Measurements from ENCODE around the gene FAM72B.
"Not testable (repeated sequence)": the region's sequence is repeated elsewhere in the genome, so short reads cannot be mapped to it uniquely, and the experiment has no call there.

Gene FAM72B

DNA sequence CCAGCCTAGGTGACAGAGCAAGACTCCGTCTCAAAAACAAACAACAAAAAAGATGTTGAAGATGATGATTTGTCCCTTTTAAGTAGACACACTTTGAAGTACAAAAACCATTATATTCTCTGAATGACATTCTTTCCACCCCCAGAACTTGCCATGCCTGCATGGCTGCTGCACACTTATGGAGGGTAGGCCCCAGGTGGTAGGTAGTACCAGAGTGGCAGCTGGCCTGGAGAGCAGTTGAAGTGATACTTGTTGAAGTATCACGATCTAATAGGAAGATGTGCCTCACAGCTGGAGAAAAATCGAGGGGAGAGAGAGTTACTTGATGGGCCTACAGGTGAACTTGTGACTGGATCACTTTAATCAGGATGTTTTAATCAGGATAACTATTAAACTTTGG lies 15.6 kb upstream of the FAM72B start:
- DNase-seq: not testable (repeated sequence)

DNA sequence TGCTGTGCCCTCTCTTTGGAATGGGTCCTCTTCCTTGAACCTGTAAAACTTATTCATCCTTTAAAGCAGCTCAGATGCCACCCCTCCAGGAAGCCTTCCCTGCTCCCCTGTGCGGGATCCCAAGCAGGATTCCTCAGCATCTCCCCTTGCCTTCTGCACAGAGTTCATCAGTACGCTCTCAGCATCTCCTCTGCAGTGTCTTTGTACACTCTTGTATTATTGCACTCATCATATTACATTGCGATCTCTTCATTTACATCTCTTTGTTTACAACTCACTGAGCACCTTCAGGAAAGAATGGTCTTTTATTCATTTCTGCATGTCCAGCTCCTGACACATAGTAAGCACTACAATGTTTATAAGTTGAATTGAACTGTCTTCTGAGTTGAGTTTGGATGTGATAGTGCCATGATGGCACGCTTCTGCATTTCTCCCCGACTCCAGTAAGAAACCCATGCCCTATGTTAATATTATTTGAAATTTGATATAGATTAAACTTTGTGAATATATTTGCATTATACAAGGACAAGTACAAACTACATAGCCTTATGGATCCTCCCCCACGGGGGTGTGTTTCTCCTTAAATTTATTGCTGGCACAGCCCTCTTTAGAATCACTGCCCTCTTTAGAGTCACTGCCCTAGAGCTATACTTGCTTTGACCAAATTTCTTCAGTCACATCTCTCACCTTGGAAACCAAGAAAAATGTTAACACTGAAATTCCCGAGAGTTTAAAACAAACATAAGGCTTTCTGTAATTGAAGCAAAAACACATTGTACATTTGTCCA lies 13.1 kb upstream of the FAM72B start:
- DNase-seq: not testable (repeated sequence)

DNA sequence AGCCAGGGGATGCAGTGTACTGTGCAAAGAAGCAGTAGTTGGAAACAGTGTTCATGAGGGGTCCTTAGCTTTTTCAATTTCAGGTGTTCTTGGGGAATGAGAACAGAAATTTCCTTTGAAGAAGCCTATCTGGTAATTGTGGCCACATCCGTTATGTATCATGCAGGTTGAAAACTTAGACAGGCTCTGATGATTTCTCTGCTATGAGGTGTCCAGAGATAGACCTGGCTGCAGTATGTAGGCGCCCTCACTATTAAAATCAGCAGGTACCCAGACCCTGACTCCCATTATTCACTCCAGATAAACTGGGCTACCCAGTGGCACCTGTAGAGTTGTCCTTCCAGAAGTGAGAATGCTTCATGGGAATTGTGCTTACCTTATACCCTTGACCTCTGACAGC lies 8.4 kb upstream of the FAM72B start:
- DNase-seq: not testable (repeated sequence)

DNA sequence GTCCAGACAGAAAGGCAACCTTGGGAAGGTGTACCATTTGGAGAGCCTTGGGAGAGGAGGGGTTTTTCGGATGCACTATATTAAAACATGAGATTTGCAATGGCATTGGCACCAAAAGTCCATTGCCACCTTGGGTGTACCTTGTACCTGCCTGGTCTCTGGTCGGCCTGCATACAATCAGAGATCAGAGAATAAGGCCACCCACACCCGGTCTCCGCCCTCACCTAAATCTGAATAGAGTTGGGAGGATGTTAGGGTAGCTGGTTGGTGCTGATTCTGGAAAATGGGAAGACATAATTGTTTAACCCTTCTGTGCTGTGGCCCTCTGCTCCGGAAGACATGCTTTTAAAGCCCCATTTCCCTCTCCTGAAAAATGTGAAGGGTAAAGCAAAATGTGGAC lies 3.8 kb upstream of the FAM72B start:
- DNase-seq: not testable (repeated sequence)

DNA sequence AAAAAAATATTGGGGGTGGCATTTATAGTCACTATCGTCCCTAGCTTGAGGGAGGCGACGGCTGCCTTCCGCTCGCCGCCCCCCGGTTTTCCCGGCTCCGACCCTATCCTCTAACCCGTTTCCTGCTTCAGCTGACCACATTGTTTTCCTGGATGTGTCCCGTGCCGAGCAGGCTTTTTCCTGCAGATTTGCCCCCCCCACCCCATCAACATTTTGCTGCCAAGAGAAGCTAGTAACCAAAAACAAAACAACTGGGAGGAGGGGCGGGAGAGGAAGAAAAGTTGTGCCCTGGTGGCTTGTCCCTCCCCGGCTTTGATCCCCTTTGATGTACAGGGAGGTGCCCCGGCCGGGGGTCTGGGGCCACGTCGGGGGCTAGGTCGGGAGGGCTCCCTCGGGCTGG lies 2.1 kb upstream of the FAM72B start:
- DNase-seq: not testable (repeated sequence)

DNA sequence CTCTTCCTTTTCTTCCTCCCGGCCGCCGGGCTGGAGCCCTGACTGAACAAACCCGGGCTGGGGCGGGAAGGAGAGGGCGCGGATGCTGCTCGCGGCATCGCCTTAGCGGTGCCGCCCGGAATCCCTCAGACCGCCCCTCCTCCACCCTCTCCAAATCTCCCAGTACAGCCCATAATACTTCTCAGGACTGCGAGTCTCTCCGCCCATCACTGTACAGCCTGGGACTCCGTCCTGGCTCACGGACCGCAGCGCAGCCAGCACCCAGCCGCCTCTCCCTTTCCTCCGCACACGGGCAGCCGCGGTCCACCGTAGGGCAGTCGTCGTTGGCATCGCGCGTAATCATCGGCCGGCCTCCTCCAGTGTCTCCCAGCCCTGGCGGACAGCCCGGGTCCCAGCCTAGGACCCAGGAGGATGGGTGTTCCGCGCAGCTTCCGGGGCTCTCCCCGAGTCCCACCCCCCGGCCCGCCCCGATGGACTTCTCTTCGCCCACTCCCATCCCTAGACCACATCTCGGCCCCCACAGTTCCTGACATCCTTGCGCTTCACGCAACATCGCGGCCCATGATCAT lies 1.1 kb upstream of the FAM72B start:
- not testable (repeated sequence) for DNase-seq

DNA sequence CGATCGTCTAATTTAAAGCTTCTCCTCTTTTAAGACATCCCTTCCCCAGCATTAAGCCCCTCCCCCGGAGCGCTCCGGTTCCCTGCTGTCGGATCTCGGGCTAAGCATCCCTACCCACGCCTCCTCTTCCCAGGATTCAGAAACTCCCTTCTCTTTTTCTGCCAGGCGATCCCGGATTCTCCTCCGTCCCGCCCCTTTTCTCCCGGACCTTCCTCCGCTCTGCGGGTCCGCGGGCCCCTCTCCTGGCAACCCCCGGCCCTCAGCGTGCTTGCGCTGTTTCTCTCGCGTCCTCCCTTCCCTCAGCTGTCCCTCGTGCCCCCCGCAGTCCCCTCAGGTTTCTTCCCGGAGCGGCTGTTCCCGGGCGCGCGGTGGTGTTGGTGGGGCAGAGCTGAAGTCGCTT lies 273 bp downstream of the FAM72B start:
- DNase-seq: not testable (repeated sequence)

DNA sequence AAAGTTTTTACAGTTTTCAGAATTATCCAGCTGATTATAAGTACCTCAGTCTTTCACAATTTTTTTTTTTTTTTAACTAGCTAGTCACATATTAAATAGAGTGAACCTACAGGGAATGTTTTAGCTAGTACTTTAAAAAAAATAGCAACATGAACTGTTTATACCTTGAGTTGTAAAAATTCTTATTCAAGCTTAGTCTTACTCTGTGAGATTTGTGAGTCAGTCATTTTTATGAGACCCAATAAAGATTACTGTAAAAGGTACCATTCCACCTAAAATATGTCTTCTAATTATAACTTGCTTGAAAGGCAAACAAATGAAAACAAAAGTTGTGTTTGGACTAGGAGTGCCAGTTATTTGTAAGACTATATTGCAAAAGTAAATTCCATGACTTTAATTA lies 5.9 kb downstream of the FAM72B start:
- DNase-seq: not testable (repeated sequence)

DNA sequence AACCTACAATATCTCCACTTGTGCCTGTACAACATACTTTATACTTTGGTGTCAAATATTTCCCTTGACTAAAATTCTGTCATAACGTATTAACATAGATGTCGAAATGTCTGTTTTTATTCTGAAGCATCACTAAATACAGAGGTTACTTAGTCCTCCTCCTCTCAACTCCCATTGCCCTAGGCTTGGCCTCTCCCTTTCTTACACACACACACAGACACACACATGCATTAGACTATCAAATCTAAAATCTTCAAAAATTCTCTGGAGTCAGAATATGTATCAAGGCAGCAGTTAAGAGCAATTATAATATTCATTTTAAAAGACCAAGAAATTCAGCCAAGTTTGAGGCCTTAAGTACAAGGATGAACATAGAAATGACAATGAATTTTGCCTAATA lies 7.5 kb downstream of the FAM72B start:
- not testable (repeated sequence) for DNase-seq

DNA sequence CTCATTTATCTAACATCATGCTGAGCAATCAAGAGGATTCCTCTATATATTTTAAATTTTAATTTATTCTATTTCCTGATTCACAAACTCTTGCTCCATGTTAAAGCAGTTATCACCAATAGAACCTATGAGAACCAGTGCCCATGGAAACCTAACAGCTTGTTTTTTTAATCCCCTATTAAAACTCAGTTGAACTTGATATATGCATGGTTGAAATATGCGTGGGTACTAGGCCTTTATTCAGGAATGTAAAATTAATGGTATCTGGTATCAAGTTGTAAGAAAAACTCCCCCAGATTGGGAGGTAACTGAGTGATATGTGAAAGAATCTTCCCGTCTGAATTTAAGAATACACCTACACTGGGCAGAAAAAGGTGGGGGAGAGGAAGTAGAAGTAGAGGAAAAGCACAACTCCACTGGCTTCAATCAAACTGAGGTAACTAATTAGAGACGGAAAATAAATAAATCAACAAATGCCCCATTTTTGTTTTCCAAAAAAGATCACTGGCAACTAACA lies 15.9 kb downstream of the FAM72B start:
- DNase-seq: not testable (repeated sequence)

DNA sequence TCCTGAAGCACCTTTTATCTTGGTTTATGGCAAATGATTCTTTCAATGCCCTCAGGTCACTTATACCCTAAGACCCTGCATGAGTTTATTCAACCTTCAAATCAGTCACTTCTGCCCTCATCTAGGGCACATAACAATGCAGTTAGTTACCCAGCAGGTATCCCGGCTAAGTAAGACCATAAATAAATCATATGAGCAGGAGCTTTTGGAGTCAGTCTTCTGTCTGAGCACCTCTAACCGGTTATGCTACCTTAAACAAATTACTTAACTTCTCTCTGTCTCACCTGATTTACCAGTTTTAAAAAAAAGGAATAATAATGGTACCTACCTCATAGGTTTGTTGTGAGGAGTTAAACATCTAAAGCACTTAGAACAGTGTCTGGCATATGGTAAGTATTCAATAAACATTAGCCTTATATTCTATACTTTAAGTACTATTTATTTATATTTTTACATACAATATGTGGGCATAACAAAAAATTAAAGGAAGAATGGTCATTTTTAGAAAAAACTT lies 16.9 kb downstream of the FAM72B start:
- DNase-seq: not testable (repeated sequence)

DNA sequence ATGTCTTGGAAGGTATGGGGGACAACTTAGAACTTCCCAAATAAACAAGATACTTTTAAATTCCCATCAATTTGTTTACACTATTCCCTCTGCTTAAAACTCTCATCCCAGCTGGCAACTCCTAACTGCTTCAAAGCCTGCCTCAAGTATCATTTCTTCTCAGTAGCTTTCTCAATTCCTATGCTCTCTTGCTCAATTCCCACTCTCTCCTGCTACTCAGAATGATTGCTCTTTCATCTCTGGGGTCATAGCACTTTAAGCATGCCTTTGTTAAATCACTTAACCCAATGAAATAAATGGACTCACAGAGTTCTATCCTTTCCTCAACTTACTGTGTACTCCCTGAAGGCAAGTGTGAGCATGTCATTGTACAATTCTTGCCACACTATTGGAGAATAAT lies 18.8 kb downstream of the FAM72B start:
- DNase-seq: peak in 1 of 2 donors; percentile 12

DNA sequence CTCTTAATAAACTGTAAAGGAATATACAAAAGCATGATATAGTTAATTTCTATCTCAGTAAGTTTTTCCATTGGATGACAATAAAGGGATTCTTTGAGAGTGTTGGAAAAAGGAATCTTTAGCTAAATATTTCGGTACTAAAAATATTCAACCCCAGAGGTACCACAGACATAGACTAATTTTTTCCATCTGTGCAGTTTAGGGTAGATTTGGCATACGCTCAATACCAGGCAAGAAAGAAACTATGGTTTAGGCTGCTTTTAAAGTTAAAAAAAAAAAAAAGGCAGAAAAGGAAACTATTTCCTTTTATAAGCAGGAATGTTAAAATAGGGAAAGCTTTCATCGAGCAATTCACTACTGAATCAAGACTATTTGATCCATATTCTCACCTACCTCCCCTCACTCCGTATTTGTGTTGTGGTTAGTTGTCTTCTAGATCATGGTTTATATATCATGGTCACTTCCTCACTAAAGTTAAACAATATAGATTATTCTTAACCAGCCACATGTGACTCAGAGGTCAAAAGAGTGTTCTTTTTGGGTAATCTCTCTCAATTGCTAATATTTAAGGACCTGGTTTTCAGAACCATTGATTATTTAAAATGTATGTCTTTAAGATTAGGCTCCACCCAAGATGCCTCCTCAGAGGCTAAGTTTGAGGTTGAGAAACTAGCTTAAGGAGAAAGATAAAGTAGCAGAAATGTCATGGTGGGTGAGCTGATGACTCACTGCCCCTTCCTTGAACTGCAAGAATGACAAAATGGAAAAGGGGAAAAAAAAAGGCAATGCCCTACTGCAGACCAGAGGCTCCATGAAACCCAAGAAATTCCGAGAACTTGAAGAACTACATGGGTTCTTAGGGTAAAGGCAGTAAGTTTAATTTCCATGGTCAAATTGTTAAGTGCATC lies 20.0 kb downstream of the FAM72B start:
- DNase-seq: peak; percentile 34 to 46

DNA sequence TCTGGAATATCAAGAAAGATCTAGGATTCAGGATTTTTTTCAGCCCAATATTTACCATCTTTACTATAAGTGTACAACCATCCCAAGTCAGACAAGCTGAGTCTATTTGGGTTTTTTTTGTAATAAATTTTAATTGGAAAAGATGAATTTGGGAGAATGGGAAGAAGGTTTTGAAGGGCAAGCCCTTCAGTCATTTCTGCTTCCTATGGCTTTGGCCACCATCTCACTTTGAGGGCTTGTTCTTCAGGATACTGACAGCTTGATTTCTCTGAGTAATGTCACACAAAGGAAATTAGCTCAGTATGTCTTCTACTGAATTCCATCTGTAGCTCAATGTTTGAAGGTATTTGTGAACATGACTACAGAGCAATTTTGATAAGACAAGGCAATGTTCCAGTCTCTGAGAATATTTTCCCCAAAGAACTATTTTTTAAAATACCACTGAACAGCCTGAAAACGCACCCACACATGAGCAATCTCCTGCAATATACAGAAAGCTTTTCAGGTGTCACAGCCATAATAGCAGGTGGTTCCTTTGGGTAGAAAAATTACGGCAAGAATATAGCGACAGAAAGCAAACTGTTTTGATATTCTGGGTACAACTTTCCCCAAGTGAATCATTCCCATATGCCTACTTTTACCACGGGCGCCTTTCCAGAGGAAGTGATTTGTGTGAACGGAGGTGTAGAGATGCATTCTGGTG lies 22.8 kb downstream of the FAM72B start:
- not testable (repeated sequence) for DNase-seq

DNA sequence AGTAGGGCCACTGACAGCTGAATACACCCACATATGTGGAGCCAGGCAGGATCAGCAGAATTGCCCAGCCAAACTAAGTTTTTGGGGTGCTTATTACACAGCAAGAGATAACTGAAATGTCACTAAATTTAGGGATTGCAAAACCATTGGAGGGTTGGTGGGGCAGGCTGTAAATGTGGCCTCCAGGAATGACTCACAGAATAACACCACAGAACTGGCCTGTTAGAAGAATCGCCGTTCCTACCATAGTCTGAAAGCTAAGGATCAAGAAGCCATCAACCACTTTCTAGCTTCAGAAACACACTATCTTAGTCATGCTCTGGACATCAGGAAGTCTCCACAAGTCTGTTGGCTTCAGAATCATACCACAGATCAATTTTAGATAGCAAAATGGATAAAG lies 24.0 kb downstream of the FAM72B start:
- DNase-seq: peak in 1 of 2 donors; percentile 1

DNA sequence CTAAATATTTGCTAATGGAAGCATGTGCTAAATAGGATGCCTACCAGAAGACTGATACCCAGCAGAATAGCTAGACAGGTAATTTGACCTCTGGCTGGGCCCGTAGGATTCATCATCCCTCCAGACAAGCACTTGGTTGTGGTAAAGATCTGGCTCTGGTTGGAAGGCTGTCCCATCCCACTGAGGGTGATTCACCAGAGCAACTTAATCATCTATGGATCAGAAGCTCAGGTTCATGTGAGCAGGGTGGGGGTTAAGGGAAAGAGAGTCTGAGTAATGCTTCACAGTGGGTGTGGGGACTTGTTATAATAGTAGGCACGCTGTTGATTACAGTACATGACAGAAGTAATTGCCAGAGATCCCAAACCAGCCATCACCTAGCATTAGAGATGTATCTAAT lies 26.5 kb downstream of the FAM72B start:
- DNase-seq: not testable (repeated sequence)

DNA sequence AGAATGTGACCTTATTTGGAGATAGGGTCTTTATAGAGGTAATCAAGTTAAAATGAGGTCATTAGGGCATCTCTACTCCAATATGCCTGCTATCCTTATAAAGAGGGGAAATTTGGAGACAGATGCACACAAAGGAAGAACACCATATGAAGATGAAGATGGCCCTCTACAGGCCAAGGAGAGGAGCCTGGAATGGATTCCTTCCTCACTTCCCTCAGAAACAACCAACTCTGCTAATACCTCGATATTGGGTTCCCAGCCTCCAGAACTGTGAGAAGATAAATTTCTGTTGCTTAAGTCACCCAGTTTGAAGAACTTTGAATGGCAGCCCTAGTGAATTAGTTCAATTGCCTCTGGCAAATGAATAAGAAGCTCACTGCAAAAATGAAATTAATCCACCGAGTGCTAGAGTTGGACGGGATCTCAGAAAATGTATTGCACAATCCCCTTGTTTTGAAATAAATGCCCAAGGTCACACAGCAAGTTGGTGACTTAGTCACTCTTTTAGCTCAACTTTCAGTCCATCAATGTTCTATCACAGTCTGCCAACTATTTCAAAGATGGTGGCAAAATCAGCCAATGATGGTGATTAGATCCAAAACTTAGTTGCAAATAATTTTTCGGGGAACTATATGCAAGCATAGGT lies 27.1 kb downstream of the FAM72B start:
- not testable (repeated sequence) for DNase-seq

DNA sequence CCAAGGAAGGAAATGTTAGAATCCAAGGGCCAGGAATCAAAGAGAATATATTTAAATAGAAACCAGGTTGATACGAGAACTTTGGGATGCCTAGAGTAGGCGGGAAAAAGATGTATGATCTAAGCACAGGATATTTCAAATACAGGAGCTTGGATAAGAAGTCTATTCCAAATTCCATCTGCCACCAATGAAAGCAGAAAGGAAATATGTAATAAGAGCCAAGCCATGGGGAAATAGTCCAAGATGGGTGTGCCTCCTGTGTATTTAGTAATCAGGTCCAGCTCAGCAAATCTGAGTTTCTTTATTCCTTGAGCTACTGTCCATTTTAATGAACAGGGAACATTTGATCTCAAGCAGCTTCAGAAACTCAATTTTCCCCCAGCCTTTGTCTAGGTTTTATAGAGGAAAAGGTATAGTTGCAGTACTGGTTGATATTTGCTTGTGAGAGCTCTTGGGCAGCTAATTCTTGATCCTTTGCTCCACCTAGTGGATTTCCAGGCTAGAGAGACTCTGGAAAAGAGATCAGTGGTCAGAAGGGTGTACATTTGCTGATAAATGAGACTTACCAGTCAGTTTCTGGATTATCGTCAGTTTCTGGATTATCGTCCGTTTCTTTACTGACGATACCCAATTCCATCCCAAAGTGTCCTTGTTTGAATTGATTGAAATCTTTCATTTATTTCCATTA lies 28.3 kb downstream of the FAM72B start:
- DNase-seq: peak; percentile 15 to 33

DNA sequence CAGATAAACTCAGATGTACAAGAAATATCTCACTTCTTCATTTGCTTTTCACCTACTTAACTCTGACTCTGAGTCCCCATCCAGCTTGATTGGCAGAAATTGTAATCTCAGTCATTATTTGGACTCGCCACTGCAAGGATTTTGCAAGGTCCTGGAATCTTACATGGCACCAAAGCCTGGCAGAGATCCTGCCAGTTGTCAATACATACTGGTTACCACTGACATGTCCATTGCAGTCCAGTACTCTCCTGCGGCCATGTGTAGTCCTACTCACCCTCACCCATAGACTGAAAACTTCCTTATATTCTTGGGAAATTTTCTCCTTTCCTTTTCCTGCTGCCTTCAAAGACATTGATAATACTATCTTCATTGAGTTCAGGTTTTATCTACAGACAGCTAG lies 29.3 kb downstream of the FAM72B start:
- DNase-seq: not testable (repeated sequence)

DNA sequence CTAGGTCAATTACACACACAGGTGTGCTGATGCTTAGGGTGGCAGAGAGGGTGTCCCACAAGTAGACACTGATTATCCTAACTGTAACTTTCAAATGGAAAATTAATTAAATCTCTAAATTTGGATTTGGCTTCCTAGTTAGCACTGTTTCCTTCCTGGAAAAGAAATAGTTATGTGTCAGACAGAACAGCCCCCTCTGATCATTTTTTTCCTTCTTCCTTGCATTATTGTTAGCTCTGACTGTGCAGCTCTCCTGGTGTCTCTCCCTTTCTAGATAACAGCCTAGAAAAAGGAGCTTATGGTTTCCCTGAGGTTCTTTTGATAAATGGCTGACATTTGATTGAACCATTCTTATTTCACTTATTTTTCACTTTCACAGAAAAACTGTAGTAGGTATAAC lies 31.4 kb downstream of the FAM72B start:
- DNase-seq: not testable (repeated sequence)

DNA sequence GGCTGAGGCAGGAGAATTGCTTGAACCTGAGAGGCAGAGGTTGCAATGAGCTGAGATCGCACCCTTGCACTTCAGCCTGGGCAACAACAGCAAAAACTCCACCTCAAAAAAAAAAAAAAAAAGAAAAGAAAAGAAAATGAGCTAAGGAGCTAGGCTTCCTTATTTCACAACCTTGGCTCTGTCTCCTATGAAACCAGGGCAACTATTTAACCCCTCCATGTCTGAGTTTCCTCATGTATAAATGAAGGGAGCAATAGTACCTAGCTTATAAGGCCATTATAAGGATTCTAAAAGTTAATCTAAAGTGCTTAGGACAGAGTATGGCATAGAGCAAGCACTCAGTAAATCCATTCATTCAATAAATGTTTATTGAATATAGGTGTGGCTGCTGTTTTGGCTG lies 32.8 kb downstream of the FAM72B start:
- DNase-seq: not testable (repeated sequence)

All from inflammatory macrophage (primary cell).